Right lung (tissue), 5 donors: ENCODE measurements around the gene LRRN1. TPM values are rescaled to one million over a fixed set of nuclear protein-coding genes. Genes with fewer than 3 reads are reported as not detected.
"Not testable (repeated sequence)": the region's sequence is repeated elsewhere in the genome, so short reads cannot be mapped to it uniquely, and the experiment has no call there.

Experiments used
- DNase-seq, 2 donors: peaks; one replicate each; pipeline ENCODE4 v3.0.0-alpha.2; 2013
- polyA plus RNA-seq, 5 donors: library from polyadenylated mRNA; unstranded; fragments of 120-200 nt; gene quantifications; one replicate each; pipeline versions ENCODE4 v1.2.1 to v1.2.3, GENCODE V29; 2013; ENCODE audit warnings: inconsistent platforms in 1 of 5, low replicate concordance in 1 of 5; ENCODE audit not compliant: insufficient read length in 5 of 5, insufficient read depth in 1 of 5

LRRN1 gene
- polyA plus RNA-seq, 5 donors, result 22.8 to 28.8 (median 23.4) TPM

- no peak for DNase-seq
Observed at GRCh38 chr3:3804560-3804959, 5.3 kb downstream of the LRRN1 start.

GRCh38 chr3:3806092-3806491, 6.9 kb downstream of the LRRN1 start:
- no peak for DNase-seq

GRCh38 chr3:3806856-3807255, 7.6 kb downstream of the LRRN1 start:
- no peak for DNase-seq

GRCh38 chr3:3813013-3813412, 13.8 kb downstream of the LRRN1 start:
- no peak for DNase-seq

GRCh38 chr3:3815206-3815605, 16.0 kb downstream of the LRRN1 start:
- no peak for DNase-seq

- no peak for DNase-seq
Observed at GRCh38 chr3:3816034-3816433, 16.8 kb downstream of the LRRN1 start.

- DNase-seq, result no peak
Observed at GRCh38 chr3:3817865-3818264, 18.6 kb downstream of the LRRN1 start.

GRCh38 chr3:3821777-3822176, 22.5 kb downstream of the LRRN1 start:
- DNase-seq, result no peak

GRCh38 chr3:3825035-3825434, 25.8 kb downstream of the LRRN1 start:
- no peak for DNase-seq

GRCh38 chr3:3826521-3826920, 27.3 kb downstream of the LRRN1 start:
- DNase-seq, result no peak

GRCh38 chr3:3827111-3827510, 27.9 kb downstream of the LRRN1 start:
- no peak for DNase-seq

- DNase-seq, result not testable (repeated sequence)
Observed at GRCh38 chr3:3828417-3828816, 29.2 kb downstream of the LRRN1 start.

GRCh38 chr3:3836845-3837244, 37.6 kb downstream of the LRRN1 start:
- DNase-seq, result no peak

GRCh38 chr3:3842356-3842755, 43.1 kb downstream of the LRRN1 start:
- DNase-seq, result no peak

GRCh38 chr3:3847994-3848922, 49.0 kb downstream of the LRRN1 start:
- no peak for DNase-seq

GRCh38 chr3:3848923-3849275, 49.7 kb downstream of the LRRN1 start:
- no peak for DNase-seq

- no peak for DNase-seq
Observed at GRCh38 chr3:3851621-3852323, 52.5 kb downstream of the LRRN1 start.

GRCh38 chr3:3853544-3853943, 54.3 kb downstream of the LRRN1 start:
- no peak for DNase-seq

- DNase-seq, result no peak
Observed at GRCh38 chr3:3855056-3855455, 55.8 kb downstream of the LRRN1 start.

GRCh38 chr3:3860235-3860634, 61.0 kb downstream of the LRRN1 start:
- DNase-seq, result no peak

- DNase-seq, result no peak
Observed at GRCh38 chr3:3862534-3862933, 63.3 kb downstream of the LRRN1 start.

GRCh38 chr3:3875491-3875890, 76.3 kb downstream of the LRRN1 start:
- no peak for DNase-seq

- DNase-seq, result no peak
Observed at GRCh38 chr3:3881050-3881449, 81.8 kb downstream of the LRRN1 start.
